AG08395 (cell line): ENCODE measurements around the gene LRP1B.

Experiments
- DNase-seq: peaks from one replicate; pipeline ENCODE4 v3.0.0; 2012; ENCODE audit warnings: mixed read lengths, low spot score

LRP1B gene

DNA sequence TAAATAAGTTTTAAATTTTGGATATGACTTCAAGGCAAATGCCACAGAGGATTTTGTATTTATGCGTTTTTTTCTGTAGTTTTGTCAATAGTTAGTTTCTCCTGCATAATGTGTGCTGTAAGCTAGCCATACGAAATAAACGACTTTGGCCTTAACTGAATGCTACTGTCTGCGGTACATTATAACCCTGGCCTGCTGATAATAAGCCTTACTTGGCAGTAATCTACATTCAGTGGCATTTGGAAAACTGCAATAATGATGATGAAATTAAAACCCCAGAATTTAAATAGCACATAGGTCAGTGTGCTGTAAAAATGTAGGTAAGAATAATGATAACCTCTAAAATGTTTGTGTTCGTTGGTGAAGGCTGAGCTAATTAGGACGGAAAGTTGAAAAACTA, 88.8 kb downstream of the LRP1B start:
- no peak for DNase-seq

DNA sequence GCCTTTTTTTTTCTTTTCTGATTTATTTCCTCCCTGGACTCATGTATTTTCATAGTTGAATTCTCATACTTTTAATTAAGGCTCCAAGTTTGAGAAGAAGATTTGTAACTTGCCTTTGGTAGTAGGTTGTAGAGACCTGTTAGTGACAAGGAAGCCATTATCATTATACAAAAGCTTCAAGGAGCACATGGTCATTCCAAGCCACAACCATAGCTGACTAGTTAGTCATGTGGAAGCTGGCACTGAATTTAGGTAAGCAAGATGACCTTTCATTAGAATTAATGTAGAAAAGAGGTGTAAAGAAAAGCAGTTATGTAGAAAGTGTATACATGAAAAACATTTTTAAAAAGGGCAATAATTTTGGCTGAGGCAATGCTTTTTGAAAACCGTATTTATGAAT, 89.7 kb downstream of the LRP1B start:
- DNase-seq, result no peak

GRCh38 chr2:142040556-142040955, 90.3 kb downstream of the LRP1B start:
- no peak for DNase-seq

GRCh38 chr2:142038826-142039225, 92.0 kb downstream of the LRP1B start:
- no peak for DNase-seq

- no peak for DNase-seq
Measured at GRCh38 chr2:142037744-142038143, 93.1 kb downstream of the LRP1B start.

DNA sequence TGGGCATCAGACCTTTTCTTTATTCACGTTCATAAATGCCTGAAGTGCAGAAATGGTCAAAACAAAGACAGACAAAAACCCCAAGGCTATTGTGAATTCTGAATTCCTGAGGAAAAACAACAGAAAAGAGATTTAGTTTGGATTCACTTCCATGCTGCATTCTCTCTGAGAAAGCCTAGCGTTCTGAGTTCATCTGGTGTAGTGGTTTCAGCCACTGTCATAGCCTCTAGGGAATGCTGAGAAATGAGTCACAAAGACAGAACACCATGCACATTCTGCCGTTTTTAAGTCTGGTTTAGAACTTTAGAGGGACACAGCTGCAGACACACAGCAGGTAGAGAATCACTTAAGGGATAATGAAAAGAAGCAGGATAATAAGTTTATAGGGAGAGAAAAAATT, 93.8 kb downstream of the LRP1B start:
- DNase-seq, result peak; percentile 9

- no peak for DNase-seq
Measured at GRCh38 chr2:142033393-142033792, 97.4 kb downstream of the LRP1B start.

- DNase-seq, result no peak
Measured at GRCh38 chr2:142031656-142032055, 99.2 kb downstream of the LRP1B start.

DNA sequence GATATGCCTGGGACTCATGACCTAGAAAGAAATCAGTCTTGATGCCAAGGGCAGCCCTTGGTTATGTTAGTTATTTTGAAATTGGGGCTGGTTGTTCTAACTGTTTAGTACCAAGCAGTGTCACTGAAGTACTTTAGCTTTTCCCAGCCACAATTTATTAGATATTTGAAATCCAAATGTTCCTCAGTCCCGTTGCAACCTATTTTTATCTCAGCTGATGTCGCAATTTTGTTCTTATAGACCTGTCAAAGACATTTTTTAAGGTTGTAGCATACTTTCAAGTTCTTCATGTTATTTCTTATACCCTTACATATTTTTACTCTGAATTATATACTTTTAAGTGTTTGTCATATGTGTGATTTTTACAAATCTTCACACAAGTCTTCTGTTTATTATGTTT, 100.1 kb downstream of the LRP1B start:
- no peak for DNase-seq

DNA sequence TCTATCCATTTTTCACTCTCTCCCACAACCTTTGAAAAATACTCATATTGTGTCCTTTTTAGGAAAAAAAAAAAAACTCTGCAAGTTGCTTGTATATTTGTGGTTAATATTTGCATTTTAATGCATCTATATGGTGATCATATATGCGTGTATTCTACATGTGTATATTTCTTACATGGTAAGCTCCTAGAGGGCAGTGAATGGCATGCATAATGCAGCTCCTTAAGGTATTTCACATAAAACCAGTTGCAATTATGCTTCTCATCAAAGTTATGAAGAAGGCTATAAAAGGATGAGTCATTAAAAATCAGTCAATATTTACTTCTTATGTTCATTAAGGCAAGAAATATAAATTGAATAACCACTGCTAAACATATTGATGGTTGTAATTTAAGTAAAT, 100.8 kb downstream of the LRP1B start:
- DNase-seq, result no peak

- DNase-seq, result no peak
Measured at GRCh38 chr2:142025394-142025793, 105.4 kb downstream of the LRP1B start.

GRCh38 chr2:142020368-142020767, 110.4 kb downstream of the LRP1B start:
- DNase-seq, result no peak

DNA sequence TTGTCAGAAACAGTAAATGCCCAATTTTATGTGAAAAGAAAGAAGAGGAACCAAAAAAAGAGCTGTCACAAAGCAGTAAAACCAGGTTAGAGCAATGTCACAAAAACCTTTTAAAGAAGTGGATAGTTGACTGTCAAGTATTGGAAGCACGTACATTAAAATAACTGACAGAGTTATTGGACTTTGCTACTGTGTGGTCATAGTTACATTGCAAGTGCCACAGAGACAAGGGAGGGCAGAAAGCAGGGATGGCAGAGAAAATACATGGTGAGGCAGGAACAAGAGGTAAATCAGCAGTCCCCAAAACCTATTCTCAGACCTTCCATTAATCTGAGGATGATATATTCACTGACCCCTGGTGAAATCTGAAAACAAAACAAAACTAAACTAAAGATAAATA, 116.3 kb downstream of the LRP1B start:
- DNase-seq, result no peak

GRCh38 chr2:142012797-142013196, 118.0 kb downstream of the LRP1B start:
- DNase-seq, result no peak

GRCh38 chr2:142010477-142011270, 120.1 kb downstream of the LRP1B start:
- no peak for DNase-seq

DNA sequence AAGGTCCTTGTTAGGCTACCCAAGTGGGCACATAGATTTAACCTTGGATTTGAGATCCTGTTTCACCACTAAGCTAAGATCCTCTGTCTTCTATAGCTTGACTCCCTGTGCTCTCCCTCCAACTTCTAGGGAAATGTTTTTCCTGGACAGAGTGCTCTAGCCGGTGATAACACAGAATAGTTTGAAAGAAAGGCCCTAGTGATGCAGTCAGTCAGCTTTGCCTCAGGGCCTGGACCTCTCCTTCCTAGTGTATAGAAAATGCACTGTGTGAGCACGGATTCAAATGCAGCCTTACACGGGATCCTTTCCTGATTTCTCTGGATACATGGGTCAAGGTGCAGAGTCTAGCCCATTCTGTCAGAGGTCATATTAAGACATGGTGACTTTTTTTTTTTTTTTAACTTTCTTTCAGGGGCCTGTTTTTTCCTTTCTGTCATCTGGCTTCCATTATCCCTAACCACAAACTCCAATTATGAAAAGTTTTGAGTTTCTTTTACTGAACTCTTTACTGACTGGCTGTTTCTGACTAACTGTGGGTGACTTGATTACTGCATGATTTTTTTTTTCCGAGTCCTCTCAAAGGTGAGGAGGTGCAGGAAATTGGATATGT, 122.6 kb downstream of the LRP1B start:
- peak; percentile 17 for DNase-seq

DNA sequence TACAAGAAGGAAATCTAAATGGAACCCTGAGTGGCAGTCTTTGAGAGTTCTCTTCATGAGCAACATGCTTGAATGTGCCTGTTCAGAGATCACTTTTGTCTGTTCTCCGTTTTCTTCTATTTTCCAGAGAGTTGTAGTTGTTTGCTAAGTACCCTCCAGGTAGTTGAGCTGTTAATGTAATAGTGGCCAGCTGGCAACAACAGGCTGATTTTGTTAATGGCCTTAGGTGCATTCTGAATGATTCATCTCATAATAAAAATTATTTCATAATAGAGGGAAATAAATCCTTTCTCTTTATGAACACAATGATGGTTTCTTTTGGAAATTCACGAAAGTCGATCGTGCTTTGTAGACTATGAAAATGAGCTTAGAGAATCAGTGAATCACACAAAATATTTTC, 136.8 kb downstream of the LRP1B start:
- DNase-seq, result no peak

- DNase-seq, result no peak
Measured at GRCh38 chr2:141992695-141993094, 138.1 kb downstream of the LRP1B start.

DNA sequence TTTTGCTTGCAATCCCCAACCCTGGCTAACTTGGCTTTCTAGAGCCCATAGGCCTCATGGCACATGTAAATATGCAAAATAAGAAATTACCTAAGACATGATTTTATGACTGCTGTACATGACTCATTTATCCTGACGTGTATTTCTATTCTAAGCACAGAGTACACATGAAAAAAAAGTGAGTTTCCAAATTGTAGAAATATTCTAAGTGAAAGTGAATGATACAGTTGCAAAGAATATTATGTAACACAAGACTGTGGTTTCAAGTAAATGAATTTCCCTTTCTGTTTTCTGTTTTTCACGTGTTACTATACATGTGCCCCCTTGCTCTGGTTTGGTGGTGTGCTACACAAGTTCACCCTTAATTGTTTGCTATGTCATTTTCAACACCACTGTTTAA, 162.4 kb downstream of the LRP1B start:
- peak; percentile 2 for DNase-seq

DNA sequence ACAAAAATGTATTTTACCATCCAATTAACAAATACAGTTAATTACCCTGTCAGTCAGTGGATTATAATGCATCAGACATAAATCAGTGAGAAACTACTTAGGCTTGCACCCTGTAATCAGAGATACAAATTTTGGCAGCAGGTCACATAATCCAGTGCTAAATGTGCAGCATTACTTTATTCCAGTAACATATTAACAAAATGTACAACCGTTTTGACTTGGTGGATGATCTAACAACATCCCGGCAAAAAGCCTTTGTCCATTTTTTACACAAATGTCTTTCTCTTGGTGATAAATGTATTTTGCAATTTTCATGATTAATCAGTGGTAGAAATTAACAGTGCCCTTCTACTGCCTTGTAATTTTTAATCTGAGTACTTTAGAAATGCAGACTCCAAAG, 162.8 kb downstream of the LRP1B start:
- no peak for DNase-seq

- DNase-seq, result no peak
Measured at GRCh38 chr2:141967503-141967902, 163.3 kb downstream of the LRP1B start.

DNA sequence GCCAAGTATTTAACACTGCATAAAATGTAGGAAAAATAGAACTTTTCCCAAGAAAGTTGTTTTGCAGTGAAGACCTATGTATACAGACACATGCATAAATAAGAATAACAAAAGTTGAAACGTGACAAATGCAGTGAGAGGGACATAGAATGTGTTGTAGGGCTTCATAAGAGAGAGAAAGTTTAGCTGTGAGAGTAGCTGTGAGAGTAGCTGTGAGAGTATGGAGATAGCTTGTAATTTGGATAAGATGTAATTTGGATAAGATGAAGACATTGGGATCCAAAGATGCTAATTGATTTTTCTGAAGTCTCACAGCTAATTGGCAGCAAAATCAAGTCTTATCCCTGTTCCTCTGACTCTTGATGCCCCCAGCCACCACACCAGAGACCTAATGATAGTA, 170.9 kb downstream of the LRP1B start:
- no peak for DNase-seq

DNA sequence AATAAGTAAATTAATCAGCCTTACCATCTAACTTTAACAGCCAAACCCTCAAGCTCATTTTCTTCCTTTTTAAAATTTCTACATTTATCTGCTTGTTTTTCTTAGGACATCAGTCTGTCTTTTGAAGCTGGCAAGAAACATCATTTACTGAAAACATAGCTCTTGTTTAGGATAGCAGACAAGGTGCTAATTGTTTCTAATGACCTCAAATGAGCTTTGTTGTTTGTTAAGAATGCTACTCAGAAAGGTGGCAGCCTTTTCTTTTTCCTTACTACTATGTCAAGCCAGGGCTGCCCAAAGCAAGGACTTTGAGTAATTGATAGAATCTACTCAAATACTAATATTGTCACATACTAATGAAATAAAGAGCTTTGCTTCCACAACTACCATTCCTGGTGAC, 171.8 kb downstream of the LRP1B start:
- DNase-seq, result no peak
